Embryonic facial prominence (tissue), 1 donor: ENCODE data around the gene GPR17.

Source experiments
- DNase-seq: peaks from one replicate; pipeline ENCODE4 v3.0.0-alpha.2; 2016; ENCODE audit errors: extremely low spot score

The GPR17 gene

GRCh38 chr2:127641846-127642507 is 4.0 kb upstream of the GPR17 start:
- DNase-seq: no peak

- no peak for DNase-seq
Observed at GRCh38 chr2:127642706-127643438, 3.1 kb upstream of the GPR17 start.

DNA sequence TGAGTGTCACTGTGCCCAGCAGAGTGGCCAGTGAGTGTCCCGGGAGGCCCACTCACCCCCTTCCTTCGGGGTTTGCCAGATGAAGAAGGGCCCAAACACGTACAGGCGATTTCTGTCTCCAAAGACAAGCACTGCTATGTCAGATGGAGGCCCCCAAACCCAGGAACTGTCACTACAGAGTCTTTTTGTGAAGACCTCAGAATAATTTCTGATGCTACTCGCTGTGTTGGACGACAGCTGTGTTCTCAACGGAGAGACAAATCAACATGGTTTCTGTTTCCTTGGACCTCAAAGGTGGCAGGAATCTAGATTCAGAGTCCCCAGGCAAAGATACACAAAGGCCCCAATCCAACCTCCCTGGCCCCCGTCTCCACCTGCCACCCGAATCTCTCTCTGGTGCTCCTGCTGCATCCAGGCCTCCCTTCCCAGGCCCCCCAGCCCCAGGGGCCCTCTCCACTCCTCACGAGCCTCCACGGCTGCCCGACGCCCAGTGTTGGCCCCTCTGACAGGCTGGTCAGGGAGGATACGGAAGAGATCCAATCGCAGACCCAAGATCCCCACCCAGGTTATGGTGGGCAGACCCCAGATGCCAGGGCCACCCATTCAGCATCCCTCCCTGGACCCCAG is 2.4 kb upstream of the GPR17 start:
- DNase-seq: no peak

GRCh38 chr2:127644066-127645025 is 1.6 kb upstream of the GPR17 start:
- no peak for DNase-seq

- no peak for DNase-seq
Observed at GRCh38 chr2:127645026-127645394, 943 bp upstream of the GPR17 start.

DNA sequence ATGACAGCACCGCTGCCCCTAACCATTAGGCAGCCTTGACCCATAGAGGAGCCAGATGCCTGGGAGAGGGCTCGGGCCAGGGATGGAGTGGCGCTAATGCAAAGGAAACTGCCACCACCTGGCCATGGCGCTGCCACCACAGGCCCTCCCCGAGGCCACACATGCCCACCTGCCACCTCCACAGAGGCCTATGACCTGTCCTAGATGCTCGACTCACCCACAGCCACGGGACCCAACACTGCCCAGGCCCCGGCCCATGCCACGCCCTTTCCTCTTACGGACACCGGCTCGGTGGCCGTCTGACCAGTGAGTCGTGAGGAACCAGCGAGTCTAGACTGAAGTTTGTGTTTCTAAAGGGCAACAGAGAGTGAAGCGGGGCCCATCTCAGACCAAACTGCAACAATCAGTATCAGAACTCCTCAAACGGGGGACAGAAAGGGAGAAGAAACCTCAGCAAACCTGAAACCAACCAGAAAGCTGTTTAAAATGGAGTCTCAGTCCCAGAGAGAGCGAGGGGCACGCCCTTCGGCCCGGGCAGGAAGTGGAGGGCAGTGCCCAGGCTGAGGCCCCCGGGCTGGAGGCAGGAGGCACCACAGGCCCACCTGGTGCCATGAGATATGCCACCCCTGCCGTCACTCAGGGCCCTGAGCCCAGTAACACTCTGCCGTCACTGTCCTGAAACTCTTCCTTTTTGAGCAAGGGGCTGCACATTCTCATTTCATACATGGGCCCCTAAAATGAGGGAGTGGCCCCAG is 711 bp downstream of the GPR17 start:
- DNase-seq: no peak

GRCh38 chr2:127647242-127648190 is 1.6 kb downstream of the GPR17 start:
- DNase-seq: no peak

DNA sequence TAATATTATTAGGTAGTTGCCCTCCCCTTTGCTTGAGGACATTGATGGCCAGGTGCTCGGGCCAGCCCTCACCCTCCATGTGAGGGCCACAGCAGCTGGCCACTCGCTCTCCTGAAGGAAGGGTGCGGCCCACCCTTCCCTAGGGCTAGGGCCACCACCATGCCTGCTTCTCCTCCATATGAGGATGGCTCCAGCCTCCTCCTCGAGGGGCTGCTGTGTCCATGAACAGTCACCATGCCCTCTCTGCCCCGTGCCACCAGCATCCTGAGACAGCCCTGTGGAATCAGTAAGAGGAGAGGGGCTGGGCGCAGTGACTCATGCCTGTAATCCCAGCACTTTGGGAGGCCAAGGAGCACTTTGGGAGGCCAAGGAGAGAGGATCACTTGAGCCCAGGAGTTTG is 2.4 kb downstream of the GPR17 start:
- no peak for DNase-seq

DNA sequence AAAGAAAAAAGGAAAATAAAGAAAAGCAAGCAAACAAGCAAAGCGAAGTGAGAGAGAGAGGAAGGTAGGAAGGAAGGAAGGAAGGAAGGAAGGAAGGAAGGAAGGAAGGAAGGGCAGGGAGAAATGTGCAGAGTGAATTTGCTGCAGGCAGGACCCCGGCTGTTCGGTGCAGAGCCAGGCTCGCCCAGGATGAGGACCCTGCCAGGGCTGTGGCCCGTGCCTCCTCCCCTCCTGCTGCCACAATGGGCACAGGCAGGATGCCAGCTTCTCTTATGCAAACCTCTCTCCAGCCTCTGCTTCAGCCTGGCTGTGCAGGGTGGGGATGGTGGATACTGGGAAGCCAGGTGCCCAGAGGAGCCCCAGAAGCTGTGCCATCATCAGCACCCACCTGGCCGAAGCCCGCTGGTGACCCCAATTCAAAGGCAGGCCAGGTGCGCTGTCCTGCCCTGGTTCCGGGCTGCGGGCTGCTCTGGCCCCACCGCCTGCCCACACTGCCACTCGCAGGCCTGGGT is 3.2 kb downstream of the GPR17 start:
- DNase-seq: no peak

- DNase-seq: no peak
Observed at GRCh38 chr2:127649684-127650040, 3.7 kb downstream of the GPR17 start.

GRCh38 chr2:127650041-127650784 is 4.3 kb downstream of the GPR17 start:
- DNase-seq: no peak

- no peak for DNase-seq
Observed at GRCh38 chr2:127650785-127651380, 4.9 kb downstream of the GPR17 start.

GRCh38 chr2:127651381-127651809 is 5.4 kb downstream of the GPR17 start:
- no peak for DNase-seq

- no peak for DNase-seq
Observed at GRCh38 chr2:127651971-127652550, 6.1 kb downstream of the GPR17 start.

- no peak for DNase-seq
Observed at GRCh38 chr2:127652786-127653357, 6.9 kb downstream of the GPR17 start.

GRCh38 chr2:127653421-127654083 is 7.6 kb downstream of the GPR17 start:
- no peak for DNase-seq

GRCh38 chr2:127654084-127654837 is 8.3 kb downstream of the GPR17 start:
- no peak for DNase-seq
